ENCODE results near the gene NKAIN4.
"Not testable (repeated sequence)": the region's sequence is repeated elsewhere in the genome, so short reads cannot be mapped to it uniquely, and the experiment has no call there.

NKAIN4 gene

DNA sequence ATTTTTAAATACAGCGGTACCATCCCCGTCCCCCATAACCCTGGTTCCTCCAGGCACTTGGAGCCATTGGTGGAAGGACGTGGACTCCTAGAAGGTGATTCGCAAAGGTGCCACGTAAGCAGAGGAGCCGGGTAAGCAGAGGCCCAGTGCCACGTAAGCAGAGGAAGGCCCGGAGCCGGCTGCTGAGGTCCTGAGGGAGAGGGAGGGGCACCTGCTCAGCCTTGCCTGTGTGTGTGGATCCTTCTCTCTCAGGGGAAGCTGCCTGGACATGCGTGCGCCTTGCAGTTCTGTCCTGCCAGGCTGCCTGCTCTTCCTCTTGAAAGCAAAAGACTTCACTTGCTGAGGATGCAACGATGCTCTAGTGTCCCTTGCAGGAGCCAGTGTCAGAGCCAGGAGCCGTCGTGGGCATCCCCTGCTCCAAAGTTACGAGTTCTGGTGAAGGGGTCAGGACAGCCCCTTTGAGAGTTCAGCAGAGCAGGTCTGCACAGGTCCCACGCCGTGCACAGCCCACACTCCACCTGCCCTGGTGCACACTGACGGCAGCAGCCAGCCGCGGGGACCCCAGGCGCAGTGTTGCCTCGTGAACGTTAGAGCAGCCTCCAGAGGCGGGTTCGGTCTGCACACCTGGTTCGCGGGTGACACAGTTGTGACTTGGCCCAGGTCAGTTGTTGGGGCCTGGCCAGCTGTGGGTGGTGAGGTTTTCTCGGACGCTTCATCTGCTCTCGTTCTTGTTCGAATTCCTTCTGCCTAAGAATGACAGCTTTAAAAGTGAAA is 1.9 kb upstream of the NKAIN4 start:
- DNase-seq: no peak

DNA sequence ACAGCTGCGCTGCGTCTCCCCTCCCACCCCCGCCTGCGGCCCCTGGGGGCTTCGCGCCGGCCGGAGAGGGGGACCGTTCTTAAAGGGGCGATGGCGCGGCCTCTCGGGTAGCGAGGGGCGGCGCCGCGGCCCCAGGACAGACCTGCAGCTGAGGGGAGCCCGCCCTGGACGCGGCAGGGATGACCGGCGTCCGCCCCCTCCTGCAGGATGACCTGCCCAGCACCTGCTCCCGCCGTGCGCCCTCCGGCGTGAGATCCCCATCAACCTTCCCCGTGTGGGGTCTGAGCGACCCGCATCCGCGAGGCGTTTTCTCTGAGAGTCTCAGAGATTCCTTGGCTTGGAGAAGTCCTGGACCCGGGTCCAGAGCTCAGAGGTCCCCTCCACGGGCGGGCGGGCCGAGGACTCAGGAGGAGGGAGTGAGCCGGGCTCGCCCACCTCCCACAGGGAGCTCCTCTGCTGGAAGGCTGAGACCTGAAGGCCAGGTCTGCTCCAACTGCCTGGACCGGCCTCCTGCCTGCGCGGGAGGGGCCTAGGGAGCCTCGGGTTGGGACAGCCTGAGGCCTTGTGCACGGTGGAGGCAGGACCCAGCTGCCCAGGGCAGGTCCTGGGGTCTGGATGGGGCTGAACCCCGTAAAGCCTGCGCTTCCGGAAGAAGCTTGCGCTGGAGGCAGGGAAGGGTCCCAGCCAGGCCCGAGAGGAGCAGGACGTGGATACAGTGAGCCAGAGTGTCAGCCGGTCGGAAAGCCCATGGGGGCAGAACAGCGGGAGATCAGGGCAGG is 532 bp upstream of the NKAIN4 start:
- DNase-seq: no peak

DNA sequence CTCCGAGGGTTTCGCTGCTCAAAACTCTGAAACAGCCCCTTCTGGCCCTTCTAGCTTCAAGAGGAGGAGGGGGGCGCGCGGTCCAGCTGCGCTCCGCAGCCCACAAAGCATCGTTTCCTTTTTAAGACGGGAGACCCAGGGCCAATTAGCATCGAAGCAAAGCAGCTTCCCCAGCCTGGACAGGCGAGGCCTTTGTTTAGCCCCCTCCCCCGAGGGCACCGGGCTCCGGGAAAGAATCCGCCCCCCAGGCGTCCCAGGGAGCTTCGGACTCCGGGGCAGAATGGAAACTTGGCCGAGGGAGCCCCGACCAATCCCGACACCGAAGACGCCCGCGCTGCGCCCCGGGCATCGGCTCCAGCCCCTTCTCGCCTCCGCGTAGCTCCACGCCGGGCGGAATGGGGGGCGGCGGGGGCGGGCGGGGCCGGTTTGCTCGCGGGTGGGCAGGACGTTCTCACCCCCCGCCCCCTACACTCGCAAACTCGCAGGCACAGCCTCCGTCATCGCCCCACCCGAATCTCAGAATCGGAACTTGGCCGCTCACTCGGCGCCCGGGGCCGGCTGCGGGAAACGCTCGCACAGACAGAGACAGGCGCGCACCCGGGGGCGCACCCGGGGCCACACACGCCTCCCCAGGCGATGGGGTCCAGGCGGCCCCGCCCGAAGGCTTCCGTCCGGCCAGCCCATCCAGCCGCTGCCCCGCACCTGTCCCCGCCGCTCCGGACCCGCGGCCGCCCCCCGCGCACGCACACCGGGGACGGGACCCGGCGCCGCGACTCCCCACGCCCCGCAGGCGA is 628 bp downstream of the NKAIN4 start:
- no peak for DNase-seq

DNA sequence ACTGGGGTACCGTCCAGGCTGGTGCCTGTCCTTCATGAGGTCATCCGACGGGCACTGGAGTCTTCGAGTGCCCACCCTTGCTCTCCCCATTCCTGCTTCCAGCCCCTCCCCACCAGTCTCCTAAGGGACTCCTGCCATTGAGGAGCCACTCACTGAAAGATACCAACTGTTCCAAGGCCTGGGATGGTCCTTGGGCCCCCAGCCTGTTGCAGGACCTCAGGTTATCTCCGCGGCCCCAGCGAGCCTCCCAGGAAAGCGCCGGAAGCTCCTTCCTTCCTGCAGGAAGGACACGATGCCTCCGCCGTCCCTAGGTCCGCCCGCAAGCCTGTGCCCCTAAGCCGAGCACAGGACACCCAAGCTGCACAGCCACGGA is 1.2 kb downstream of the NKAIN4 start:
- no peak for DNase-seq

DNA sequence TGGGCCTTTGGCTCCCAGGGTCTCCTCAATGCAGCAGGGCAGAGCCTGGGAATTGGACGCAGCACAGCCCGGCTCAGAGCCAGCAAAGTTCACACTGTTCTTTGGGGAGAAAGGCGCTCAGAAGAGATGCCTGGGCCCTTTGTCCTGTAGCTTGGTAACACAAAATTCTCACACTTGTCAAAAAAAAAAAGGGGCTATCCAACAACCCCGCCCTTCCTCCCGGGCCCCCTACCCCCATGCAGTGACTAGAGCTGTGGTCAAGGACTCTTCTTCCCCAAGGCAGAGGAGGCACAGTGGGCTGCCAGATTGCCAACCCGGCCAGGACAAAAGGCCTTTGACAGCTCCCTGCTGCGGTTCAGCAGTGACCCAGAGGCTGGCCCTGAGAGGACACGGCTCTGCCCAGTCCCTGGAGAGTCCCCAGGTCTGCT is 2.0 kb downstream of the NKAIN4 start:
- no peak for DNase-seq

DNA sequence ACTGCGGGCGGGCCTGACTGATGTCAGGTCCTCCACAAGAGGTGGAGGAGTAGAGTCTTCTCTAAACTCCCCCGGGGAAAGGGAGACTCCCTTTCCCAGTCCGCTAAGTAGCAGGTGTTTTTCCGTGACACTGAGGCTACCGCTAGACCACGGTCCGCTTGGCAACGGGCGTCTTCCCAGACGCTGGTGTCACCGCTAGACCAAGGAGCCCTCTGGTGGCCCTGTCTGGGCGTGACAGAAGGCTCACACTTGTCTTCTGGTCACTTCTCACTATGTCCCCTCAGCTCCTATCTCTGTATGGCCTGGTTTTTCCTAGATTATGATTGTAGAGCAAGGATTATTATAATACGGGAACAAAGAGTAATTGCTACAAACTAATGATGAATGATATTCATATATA is 2.9 kb downstream of the NKAIN4 start:
- DNase-seq: not testable (repeated sequence)

DNA sequence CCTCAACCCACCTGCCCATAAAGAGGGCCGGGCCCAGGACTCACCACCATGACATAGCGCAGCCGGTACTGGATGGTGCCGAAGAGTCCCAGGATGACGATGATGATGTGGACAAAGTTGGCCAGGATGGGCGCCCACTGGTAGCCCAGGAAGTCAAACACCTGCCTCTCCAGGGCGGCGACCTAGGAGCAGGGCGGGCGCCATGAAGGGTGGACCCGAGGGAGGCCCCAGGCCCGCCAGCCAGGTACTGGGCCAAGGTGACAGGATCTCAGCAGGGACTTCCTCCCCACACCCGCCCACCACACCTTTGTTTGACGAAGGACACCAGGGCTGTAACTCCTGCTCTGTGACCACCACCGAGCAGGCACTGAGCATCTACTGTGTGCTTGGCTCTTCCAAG is 4.4 kb downstream of the NKAIN4 start:
- no peak for DNase-seq

DNA sequence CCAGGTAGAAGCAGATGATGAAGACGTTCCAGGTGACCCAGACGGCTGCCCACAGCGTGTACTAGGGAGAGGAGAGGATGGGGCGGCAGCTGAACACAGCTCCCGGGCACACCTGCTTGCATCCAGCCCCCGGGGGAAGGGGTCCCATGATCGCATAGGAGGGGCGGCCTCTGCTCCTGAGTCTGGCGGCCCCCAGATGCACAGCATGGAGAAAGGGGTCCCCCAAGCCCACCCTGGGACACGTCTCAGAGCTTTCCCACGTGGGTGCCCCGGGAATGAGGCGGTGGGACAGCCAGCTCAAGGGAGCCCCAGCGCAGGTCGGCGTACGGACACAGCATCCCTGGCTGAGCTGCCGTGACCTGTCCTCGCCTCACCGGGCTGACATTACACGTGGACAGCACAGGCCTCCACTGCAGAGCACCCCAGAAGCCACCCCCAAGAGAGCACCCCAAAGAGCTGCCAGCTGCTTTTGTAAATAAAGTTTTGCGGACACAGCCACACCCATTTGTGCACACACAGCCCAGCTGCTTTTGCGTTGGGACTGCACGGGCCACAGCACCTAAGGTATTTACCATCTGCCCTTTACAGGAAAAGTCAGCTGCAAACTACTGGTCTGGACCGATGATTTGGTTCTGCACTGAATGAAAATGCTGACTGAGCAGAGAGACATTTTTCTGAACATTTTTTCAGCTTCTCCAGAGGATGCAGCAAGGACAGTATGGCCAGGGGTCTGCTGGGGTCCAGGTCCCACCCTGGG is 5.2 kb downstream of the NKAIN4 start:
- DNase-seq: no peak

DNA sequence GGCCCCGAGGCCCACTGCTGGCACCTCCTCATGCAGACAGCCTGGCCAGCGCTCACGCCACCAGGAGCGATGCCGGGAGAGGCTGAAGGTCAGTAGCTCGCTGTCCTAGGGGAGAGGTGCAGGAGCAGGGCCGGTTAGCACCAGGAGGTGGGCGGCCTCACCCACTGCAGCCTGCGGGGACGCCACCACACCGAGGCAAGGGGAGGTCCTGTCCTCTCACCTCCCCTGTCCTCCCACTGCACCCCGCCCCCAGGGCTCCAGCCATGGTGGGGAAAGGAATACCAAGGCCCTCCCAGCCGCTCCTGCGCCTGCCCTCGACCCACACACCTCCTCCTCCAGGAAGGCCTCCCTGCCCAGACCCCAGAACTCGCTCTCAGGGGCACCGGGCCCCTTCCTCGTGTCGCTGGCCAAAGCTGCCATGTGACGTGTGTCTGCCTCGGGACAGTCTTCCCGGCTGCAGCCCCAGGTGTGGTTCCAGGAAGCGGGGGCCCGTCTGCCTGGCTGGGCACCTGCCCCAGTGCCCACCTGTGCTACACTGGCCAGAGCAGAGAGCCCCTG is 6.5 kb downstream of the NKAIN4 start:
- DNase-seq: no peak

DNA sequence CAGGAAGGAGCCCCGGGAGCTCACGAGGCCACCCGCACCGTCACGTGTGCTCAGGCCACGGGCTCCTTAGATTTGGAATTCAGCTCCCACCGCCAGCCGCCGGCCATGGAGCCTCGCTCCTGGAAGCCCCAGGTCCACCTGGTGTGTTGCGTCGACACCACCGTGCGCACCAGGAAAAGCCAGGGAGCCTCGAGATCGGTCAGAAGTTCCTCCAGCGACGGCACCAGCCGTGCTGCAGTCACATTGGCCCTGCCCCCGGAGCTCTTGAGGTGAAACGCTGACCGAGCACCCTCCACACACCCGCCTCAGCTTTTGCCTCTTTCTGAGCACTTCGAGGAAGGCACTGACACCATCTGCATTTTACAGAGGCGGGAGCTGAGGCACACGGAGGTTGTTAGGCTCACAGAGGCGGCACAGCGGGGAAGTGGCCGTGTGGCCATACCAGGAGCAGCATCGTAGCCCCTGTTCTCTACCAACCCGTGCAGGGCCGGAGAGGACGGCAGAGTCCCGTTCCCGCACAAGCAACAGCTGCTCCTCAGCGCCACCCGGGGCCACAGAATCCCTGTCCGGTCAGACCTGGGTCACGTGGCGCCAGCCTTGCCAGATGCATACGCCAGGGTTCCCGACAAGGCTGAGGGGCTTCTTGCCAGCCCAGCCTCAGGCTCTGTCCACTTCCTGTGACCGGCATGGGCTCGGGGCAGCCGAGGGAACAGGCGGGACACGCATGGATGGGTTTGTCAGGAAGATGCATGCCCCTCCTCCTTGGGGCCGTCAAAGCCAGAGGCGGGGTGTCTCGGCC is 7.6 kb downstream of the NKAIN4 start:
- no peak for DNase-seq

DNA sequence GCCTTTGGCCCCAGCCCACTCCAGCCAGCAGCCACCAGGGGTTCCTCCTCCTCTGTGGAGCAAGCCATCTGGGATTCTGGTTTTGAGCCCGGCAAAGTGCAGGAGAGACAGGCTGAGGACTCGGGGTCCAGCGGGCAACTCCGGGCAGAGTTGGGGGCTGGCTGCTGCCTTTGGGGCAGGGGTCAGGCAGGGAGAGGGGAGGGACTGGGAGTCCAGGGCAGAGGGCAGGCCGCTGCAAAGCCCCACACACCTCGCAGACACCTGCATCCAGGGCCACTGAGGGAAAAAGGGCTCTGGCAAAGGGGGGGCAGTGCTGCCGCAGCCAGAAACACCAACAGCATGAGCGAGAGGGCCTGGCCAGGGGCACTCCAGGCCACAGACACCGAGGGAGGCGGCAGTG is 9.8 kb downstream of the NKAIN4 start:
- DNase-seq: no peak

DNA sequence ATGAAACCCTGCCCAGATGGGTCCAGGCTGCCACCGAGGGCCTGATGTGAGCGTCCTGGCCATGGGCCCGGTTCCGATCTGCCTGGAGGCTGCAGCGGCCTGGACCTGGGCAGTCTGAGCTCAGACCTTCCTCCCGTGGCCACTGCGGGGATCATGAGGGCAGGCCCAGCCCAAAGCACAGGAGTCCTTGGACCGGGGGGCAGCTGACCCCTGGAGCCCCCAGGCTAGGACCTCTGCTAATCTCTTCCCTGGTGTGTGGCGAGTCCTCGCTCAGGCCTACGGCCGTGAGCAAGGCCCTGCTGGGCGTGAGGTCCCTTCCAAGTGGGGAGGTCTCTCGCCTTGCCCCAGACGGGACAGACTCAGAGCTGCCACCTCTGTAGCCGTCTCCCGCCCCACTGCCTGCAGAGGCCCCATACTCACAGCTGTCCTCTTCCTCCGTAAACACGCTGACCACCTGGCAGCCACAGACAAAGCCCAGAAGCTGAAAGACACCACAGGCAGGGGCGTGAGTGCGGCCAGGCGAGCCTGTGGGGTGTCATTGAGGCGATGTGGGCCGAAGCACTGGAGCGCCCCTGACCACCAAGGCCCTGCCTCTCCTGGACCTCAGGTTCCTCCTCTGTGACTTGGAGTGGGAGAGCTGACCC is 10.5 kb downstream of the NKAIN4 start:
- no peak for DNase-seq

DNA sequence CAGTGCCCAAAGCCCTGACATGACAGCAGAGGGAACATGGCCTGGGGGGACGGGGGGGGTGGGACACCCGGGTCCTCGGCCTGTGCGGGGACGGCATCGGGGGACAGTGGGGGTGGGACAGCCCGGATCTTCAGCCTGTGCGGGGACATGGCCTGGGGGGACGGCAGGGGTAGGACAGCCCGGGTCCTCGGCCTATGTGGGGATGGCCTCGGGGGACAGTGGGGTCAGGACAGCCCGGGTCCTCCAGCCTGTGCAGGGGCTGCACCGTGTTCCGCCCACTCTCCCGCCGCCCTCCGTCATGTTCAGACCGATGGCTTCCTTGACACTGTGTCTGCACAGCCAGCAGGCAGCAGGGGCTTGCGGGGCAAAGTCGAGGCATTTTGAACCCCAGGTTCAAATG is 11.5 kb downstream of the NKAIN4 start:
- no peak for DNase-seq

DNA sequence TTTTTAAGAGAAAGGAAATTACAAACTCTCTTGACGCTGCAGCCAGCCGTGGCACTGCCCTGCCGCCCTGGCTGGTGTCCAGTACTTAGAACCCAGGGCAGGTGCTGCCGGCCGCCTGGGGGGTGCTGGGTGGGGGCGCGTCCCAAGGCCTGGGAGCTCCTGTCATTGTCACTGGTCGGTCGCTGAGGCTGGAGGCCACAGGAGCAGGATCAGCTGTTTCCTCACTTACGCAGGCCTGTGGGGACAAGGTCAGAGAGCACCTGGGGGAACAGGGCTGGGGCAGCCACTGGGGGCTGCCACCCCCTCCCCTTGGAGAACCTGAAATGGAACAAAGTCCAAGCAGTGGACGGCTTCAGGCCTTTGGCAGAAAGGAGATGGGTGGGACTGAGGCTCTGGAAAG is 13.0 kb downstream of the NKAIN4 start:
- DNase-seq: no peak

DNA sequence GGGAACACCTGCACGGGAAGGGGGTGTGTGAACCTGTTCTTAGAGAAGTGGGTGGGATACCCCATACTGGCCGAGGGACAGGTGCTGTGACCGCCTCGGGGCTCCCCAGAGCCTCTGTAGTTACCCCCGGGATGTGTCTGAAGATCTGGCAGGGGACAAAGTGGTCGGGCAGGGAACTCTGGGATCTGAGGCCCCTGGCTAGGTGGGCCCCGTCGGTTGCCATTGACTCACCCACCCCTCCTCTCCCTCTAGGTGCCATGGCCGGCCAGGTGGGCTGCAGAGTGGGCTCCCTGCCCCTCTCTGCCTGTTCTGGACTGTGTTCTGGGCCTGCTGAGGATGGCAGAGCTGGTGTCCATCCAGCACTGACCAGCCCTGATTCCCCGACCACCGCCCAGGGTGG is 14.3 kb downstream of the NKAIN4 start:
- DNase-seq: no peak

DNA sequence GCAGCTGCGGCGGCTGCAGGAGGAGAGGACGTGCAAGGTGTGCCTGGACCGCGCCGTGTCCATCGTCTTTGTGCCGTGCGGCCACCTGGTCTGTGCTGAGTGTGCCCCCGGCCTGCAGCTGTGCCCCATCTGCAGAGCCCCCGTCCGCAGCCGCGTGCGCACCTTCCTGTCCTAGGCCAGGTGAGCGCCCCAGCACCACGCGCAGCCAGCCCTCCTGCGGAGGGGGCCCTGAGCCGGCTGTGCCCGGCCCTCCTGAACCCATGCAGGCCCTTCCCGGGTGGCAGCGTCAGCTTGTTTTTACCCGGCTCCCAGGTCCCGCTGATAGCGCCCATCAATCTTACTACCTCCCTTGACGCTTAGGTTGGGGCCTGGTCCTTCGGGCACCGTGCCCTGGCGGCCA is 14.8 kb downstream of the NKAIN4 start:
- DNase-seq: no peak

DNA sequence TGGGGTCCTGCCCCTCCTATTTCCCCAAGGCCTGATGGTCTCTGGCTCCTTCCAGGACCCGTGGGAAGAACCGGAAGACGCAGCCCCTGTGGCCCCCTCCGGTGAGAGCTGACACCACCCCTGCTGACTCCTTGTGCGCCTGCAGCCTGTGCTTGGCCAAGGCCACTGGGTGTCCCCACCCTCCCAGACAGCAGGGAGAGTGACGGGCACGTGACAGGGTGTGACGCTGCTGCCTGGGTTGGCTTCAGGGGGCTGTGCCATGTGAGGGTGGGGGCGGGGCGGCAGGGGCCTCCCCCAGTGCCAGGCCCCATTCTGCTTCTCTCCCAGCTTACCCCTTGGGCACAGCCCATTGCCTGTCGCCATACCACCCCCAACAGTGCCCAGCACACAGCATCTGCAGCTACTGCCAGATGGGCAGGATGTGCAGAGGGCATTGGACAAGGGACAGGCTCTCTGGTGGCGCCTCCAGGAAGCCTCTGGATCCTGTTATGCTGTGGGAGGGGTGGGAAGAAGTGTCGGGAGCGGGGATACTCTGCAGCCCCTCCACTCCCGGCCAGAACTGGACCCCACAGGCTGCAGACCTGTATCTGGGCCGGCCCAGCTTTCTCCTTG is 15.6 kb downstream of the NKAIN4 start:
- DNase-seq: no peak

DNA sequence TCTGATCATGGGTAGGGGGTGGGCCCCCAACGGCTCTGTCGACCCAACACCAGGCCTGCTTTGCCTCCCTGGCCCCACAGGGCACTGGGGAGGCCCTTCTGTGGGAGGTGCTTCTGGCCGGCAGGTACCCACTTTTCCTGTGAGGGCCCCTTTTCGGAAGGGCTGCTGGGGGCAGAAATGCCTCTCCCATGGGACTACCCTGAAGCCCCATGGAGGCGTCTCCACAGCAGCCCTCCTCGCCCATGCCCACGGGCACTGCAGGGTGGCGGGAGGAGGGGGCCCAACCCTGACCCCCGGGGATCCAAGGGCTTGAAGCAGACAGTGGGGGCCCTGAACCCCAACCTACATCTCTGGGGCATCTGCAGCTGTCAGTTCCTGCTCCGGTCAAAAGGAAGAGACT is 16.2 kb downstream of the NKAIN4 start:
- DNase-seq: no peak

DNA sequence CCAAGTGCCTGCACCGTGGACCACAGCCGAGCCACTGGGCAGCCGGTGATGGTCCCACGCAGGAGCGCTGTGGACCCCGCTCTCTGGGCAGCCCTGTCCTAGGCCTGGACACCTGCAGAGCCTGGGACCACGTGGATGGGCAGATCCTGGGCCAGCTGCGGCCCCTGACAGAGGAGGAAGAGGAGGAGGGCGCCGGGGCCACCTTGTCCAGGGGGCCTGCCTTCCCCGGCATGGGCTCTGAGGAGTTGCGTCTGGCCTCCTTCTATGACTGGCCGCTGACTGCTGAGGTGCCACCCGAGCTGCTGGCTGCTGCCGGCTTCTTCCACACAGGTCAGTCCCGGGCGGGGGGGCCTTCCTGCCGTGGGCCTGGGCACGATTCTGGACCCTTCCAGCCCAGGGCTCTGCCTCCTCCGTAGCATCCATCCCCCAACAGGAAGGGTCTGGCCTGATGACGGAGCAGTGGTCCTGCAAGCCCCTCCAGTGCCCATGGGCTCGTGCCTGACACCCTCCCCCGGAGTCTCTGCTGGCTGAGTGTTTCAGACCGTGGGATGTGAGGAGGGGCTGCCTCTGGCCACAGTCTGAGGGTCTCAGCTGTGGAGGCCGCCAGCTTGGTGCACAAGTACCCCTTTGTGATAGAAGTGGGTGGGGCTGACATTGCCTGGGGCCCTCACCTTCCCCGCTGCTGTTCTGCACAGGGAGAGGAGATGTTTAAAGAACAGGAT is 18.0 kb downstream of the NKAIN4 start:
- DNase-seq: no peak

DNA sequence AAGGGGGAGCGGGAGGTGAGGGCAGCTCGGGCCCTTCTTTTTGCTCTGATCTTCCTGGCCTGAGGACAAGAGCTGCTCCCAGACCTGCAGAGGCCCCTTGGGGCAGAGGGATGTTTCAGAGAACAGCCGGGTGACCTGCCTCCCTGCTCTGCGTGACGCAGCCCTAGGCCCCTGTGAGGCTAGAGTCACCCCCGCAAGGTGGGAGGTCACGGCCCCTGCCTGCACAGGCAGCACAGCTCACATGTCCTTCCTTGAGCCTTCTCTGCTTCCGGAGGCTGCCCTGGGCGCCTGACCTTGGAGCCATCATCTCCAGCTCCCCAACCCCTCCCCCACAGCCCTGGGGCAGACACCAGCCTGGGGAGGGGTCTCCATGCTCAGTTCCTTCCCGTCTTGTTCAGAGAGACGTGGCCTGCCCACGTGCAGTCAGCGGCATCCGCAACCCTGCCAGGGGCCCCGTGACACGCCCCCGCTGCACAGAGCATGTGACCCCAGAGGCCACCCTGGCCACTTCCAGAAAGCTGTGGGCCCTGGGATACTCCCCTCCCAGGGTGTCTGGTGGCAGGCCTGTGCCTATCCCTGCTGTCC is 18.8 kb downstream of the NKAIN4 start, which contains the start of gene BIRC7:
Gene BIRC7, plus strand, starts transcription at position 507 of the 585 bp plus-strand sequence. CDS start 192 bp downstream, outside the sequence.
- no peak for DNase-seq

Measured in amniotic stem cell (primary cell).